GM18909 (cell line): ENCODE data around the gene IGF2BP2.
"Not testable (repeated sequence)": the region's sequence is repeated elsewhere in the genome, so short reads cannot be mapped to it uniquely, and the experiment has no call there.

Experiments used
- ATAC-seq: cut with Tn5 transposase; IDR thresholded peaks from one replicate; pipeline ENCODE4 v1.9.1; 2021; ENCODE audit warnings: mild to moderate bottlenecking; ENCODE audit not compliant: unreplicated experiment, poor library complexity

The IGF2BP2 gene

DNA sequence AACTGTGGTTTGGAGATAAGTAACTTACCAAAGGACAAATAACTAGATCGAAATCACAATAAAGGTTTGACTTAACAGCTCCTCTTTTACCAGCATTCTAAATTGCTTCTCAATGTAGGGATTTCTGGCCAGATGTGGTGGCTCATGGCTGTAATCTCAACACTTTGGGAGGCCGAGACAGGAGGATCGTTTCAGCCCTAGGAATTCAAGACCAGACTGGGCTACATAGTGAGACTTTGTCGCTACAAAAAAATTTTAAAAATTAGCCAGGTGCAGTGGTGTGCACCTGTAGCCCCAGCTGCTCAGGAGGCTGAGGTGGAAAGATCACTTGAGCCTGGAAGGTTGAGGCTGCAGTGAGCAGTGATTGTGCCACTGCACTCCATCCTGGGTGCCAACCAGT lies 17.4 kb upstream of the IGF2BP2 start:
- no peak for ATAC-seq

DNA sequence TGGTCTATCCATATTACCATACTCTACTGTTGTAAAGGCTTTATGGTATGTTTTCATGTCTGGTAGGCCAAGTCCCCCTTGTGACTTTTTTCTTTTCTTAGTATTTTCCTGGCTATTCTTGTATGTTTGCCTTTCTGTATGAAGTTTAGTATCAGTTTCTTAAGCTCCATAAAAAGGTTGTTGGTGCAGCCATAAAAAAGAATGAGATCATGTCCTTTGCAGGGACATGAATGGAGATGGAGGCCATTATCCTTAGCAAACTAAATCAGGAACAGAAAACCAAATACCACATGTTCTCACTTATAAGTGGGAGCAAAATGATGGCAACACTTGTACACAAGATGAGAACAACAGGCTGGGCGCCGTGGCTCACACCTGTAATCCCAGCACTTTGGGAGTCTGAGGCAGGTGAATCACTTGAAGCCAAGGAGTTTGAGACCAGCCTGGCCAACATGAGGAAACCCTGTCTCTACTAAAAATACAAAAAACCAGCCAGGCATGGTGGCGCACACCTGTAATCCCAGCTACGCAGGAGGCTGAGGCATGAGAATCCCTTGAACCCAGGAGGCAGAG lies 13.7 kb upstream of the IGF2BP2 start:
- ATAC-seq, result not testable (repeated sequence)

- ATAC-seq, result no peak
Measured at GRCh38 chr3:185837414-185837813, 12.6 kb upstream of the IGF2BP2 start.

- ATAC-seq, result no peak
Measured at GRCh38 chr3:185831990-185832389, 7.1 kb upstream of the IGF2BP2 start.

- ATAC-seq, result no peak
Measured at GRCh38 chr3:185831195-185831594, 6.4 kb upstream of the IGF2BP2 start.

GRCh38 chr3:185830018-185830797 lies 5.4 kb upstream of the IGF2BP2 start:
- ATAC-seq, result no peak

DNA sequence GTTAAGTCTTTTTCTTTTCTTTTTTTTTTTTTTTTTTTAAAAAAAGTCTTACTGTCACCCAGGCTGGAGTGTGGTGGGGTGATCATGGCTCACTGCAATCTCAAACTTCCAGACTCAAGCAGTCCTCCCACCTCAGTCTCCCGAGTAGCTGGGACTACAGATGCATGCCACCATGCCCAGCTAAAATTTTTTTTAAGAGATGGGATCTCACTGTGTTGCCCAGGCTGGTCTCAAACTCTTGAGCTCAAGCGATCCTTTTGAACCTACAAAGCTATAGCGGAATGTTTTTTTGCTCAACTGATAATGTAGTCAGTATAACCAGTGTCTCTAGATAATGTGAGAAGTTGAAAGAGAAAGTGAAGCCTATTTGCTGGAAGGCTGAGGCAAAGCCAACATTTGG lies 3.9 kb upstream of the IGF2BP2 start:
- no peak for ATAC-seq

DNA sequence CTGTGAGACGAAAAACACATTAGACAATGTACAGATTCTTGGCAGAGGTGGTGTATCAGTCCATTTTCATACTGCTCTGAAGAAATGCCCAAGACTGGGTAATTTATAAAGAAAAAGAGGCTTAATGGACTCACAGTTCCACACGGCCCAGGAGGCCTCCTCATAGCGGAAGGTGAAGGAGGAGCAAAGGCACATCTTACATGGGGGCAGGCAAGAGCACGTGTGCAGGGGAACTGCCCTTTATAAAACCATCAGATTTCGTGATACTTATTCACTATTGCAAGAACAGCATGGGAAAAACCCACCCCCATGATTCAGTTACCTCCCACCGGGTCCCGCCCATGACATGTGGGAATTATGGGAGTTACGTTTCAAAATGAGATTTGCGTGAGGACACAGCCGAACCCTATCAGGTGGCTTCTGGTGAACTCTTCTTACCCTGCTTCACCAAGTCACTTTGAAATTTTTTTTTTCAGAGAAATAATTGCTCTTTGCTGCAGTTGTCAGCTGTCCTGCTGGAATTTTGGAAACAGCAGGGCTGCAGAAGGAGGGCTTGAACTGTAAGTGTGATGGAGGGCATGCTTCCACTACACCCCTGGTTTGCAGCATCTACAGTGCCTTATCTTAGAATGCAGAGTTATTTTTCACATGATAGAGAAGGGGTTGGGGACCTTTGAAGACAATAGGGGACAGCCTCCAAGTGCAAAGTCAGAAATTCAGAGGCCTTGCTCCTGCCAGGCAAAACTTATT lies 2.9 kb upstream of the IGF2BP2 start:
- ATAC-seq, result no peak

GRCh38 chr3:185825639-185826481 lies 1.0 kb upstream of the IGF2BP2 start:
- peak; percentile 49 for ATAC-seq

GRCh38 chr3:185824051-185825005 lies 514 bp downstream of the IGF2BP2 start:
- no peak for ATAC-seq

DNA sequence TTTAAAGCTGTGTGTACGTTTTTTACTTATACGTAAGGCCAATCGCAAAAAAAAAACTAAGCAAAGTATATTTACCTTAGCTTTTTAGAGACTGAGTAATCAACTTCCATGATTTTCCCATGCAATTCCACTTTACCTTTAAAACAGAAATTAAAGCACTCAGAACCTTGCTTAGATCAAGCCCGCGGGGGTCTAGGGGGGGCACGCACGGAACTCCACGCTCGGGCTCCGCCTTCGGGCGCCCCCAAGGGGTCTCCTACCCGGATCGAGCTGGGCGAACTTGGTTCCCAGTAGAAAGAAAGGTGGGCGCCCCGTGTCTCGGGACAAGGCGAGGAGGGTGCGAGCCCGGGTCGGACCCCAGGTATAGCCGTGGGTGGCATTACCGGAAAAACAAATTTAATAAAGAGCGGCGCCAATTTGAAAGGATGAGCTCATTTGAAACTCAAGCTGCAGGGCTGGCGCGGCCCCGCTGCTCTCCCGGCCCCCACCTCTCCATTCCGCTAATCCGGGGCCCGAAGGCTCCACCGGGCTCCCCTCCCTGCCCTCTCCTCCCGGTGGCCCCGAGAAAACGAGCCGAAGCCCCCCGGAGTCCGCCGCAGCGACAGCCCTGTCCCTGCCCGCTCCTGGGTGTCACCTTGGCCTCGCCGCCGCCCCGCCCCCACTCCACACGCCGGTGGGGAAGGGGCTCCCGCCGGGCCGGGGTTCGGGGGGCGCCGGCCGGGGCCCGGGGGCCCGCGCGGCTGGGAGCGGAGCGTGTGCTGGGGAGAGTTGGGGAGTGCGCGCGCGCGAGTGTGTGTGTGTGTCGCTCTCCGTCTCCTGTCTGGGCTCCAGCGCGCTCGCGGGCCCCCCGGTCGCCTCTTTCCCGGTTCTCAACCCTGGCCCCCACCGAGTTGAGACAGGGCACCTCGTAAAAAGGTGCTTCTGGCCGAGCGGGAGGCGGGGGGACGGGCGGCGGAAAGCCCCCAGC lies 1.5 kb downstream of the IGF2BP2 start:
- no peak for ATAC-seq

GRCh38 chr3:185822221-185823000 lies 2.4 kb downstream of the IGF2BP2 start:
- ATAC-seq, result no peak

DNA sequence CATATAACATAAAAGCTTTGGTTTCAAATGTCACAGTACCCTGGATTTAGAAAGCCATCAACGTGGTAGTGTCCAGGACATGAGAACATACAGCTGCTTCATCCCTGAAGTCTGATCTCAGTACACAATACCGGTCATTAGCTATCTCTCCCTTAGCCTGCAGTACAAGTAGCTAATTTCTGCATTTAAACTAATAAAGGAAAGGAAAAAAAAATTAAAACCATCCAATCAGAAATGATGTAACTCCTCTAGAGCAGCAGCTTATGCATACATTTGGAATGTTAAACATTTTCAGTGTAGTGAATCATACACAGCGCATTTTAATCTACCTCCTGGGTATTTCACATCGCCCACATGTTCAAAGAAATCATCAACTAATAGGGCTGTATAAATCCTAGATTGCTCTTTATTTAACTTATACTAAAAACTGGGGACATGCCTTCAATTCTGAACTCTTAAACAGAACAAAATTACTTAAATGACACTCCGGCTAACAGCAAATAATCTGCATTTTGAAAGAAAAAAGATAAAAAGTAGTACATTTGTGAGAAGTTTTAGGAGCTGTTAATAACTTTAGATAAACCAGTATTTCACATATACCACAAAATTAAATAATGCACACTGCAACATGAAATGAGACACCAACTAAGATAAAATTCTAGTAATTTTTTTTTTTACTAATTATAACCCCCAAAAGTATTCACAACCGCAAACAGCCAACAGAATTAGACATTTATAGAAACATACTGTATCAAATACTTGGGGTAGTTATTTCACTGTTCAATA lies 3.7 kb downstream of the IGF2BP2 start:
- no peak for ATAC-seq

DNA sequence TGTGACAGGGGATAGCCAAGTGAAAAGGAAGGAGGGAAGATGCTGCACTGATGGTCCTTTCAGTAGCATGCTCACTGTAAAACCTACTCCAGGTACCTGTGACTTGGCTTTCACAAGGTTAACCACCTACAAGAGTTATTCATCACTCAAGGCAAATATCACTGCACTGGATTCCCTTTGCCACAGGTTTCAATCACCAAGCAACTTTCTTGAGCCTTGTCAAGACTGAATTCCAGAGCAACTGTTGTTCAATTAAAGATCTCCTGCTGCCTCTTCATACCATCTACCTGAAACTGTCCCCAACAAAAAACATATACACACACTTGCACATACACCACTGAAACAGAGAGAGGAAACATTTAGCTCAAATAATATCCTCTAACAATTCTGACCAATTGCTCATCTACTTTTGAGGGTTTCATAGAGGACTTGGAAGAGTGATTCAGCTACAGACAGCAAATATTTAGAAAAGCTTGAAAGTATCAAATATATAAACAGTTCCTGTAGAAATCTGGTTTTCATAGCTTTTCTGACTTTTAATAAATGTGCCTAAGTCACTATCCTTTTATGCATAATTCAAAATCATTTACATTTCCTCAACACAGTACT lies 6.5 kb downstream of the IGF2BP2 start:
- no peak for ATAC-seq

- no peak for ATAC-seq
Measured at GRCh38 chr3:185815391-185816282, 9.2 kb downstream of the IGF2BP2 start.
